IMR-90 (cell line): ENCODE data around the gene CCDC185. TPM values are rescaled to one million over a fixed set of nuclear protein-coding genes. Genes with fewer than 3 reads are reported as not detected.

Experiments
- ATAC-seq: fragments of 200-7000 bp; cut with Tn5 transposase; 2 replicates; pipeline ENCODE4 v1.9.1; 2020; ENCODE audit warnings: low read depth, mild to moderate bottlenecking, moderate library complexity
- BruUV-seq: library from RNA; stranded (reverse); fragments of 400-500 nt; replicated peaks from 2 replicates; lab custom pipeline; 2021; lab: Mats Ljungman, UMichigan
- CTCF ChIA-PET: fragments of 300-600 bp; formaldehyde crosslinking; extraction: SDS; loops from one replicate; lab custom pipeline; 2021; ENCODE audit warnings: antibody characterized with exemption; lab: Yijun Ruan, JAX
- POLR2A ChIA-PET: fragments of 300-600 bp; sonication (Branson Sonifier 250); formaldehyde crosslinking; loops from one replicate; lab custom pipeline; 2022; ENCODE audit warnings: antibody characterized with exemption; ENCODE audit not compliant: unreplicated experiment; lab: Charles Lee
- DNase-seq: peaks from one replicate; pipeline ENCODE4 v3.0.0; 2013
- H2AFZ ChIP-seq: replicated peaks from 2 replicates; pipeline ENCODE3; 2013; ENCODE audit warnings: low read length, mild to moderate bottlenecking; ENCODE audit not compliant: poor library complexity
- H2AK5ac ChIP-seq: 2 replicates; pipeline ENCODE4 v1.6.1; 2013; ENCODE audit warnings: low read depth, low read length, inconsistent platforms
- H2AK9ac ChIP-seq: replicated peaks from 2 replicates; pipeline ENCODE3; 2013; ENCODE audit warnings: mild to moderate bottlenecking, low read depth, low read length, moderate library complexity; ENCODE audit not compliant: poor library complexity
- H2BK120ac ChIP-seq: 2 replicates; pipeline ENCODE4 v1.6.1; 2013; ENCODE audit warnings: low read depth, low read length, inconsistent platforms
- H2BK15ac ChIP-seq: 3 replicates; pipeline ENCODE4 v1.6.1; 2013; ENCODE audit warnings: low read depth, low read length, inconsistent platforms
- H2BK20ac ChIP-seq: 2 replicates; pipeline ENCODE4 v1.6.1; 2013; ENCODE audit warnings: low read depth, mild to moderate bottlenecking, inconsistent platforms, low read length, moderate library complexity
- H2BK5ac ChIP-seq: 2 replicates; pipeline ENCODE4 v1.6.1; 2013; ENCODE audit warnings: mild to moderate bottlenecking, low read depth, low read length, inconsistent platforms; ENCODE audit not compliant: poor library complexity, severe bottlenecking
- H3K14ac ChIP-seq: replicated peaks from 2 replicates; pipeline ENCODE4 v1.6.1; 2013; ENCODE audit warnings: low read depth, low read length, inconsistent platforms
- H3K18ac ChIP-seq: 2 replicates; pipeline ENCODE4 v1.6.1; 2013; ENCODE audit warnings: low read depth, low read length, control low read depth
- H3K23ac ChIP-seq: 2 replicates; pipeline ENCODE4 v1.6.1; 2013; ENCODE audit warnings: low read depth, low read length, inconsistent platforms
- H3K27ac ChIP-seq: 2 replicates; pipeline ENCODE4 v1.5.1; 2013; ENCODE audit warnings: mild to moderate bottlenecking, control low read depth, low read length; ENCODE audit not compliant: insufficient read depth
- H3K27me3 ChIP-seq: 2 replicates; pipeline ENCODE4 v1.6.1; 2013; ENCODE audit warnings: low read length; ENCODE audit not compliant: control insufficient read depth, insufficient read depth
- H3K36me3 ChIP-seq: 2 replicates; pipeline ENCODE4 v1.6.1; 2013; ENCODE audit warnings: low read length, mixed read lengths; ENCODE audit not compliant: control insufficient read depth, insufficient read depth
- H3K4ac ChIP-seq: 2 replicates; pipeline ENCODE4 v1.6.1; 2013; ENCODE audit warnings: low read depth, low read length, inconsistent platforms
- H3K4me1 ChIP-seq: 2 replicates; pipeline ENCODE4 v1.6.1; 2013; ENCODE audit warnings: low read length, mixed read lengths; ENCODE audit not compliant: control insufficient read depth, insufficient read depth
- H3K4me2 ChIP-seq: 2 replicates; pipeline ENCODE4 v1.6.1; 2013; ENCODE audit warnings: low read depth, mild to moderate bottlenecking, control low read depth, low read length, moderate library complexity
- H3K4me3 ChIP-seq: 2 replicates; pipeline ENCODE4 v1.5.1; 2013; ENCODE audit warnings: low read depth, mild to moderate bottlenecking, control low read depth, low read length, moderate library complexity; ENCODE audit not compliant: insufficient read depth
- H3K56ac ChIP-seq: 2 replicates; pipeline ENCODE4 v1.6.1; 2013; ENCODE audit warnings: low read length, inconsistent platforms; ENCODE audit not compliant: insufficient read depth; ENCODE audit errors: extremely low read depth
- H3K79me1 ChIP-seq, 2 experiments: 2 replicates each; pipeline ENCODE4 v1.6.1; 2013; ENCODE audit warnings: low read length in 2 of 2, inconsistent platforms in 1 of 2, low read depth in 1 of 2
- H3K9ac ChIP-seq: 2 replicates; pipeline ENCODE4 v1.6.1; 2013; ENCODE audit warnings: low read depth, low read length, control low read depth
- H3K9me1 ChIP-seq: 2 replicates; pipeline ENCODE4 v1.6.1; 2013; ENCODE audit warnings: low read length, inconsistent platforms; ENCODE audit not compliant: insufficient read depth
- H3K9me3 ChIP-seq: 2 replicates; pipeline ENCODE4 v1.6.1; 2013; ENCODE audit warnings: low read length; ENCODE audit not compliant: control insufficient read depth, insufficient read depth
- H4K20me1 ChIP-seq: 2 replicates; pipeline ENCODE4 v1.6.1; 2013; ENCODE audit warnings: low read length, inconsistent platforms; ENCODE audit not compliant: insufficient read depth
- H4K5ac ChIP-seq: 2 replicates; pipeline ENCODE4 v1.6.1; 2013; ENCODE audit warnings: mild to moderate bottlenecking, low read depth, low read length, control low read depth
- H4K8ac ChIP-seq, 2 experiments: 2 replicates each; pipeline ENCODE4 v1.6.1; 2013; ENCODE audit warnings: low read depth in 2 of 2, low read length in 2 of 2, control low read depth in 1 of 2, inconsistent platforms in 1 of 2
- H4K91ac ChIP-seq: 2 replicates; pipeline ENCODE4 v1.6.1; 2013; ENCODE audit warnings: low read depth, low read length, inconsistent platforms; ENCODE audit not compliant: insufficient read depth
- BHLHE40 ChIP-seq: fragments of 150-350 bp; IDR thresholded peaks from 2 replicates; pipeline ENCODE4 v1.6.1; 2016; ENCODE audit warnings: mild to moderate bottlenecking, low read depth, low read length
- CHD1 ChIP-seq: IDR thresholded peaks from 2 replicates; pipeline ENCODE4 v1.6.1; 2012; ENCODE audit warnings: low read depth, low read length, improper control_type of control experiment
- MAFK ChIP-seq: IDR thresholded peaks from 2 replicates; pipeline ENCODE4 v1.6.1; 2012; ENCODE audit warnings: low read depth, low read length, improper control_type of control experiment
- MXI1 ChIP-seq: IDR thresholded peaks from 2 replicates; pipeline ENCODE4 v1.6.1; 2012; ENCODE audit warnings: low read depth, mild to moderate bottlenecking, low read length, moderate library complexity, borderline replicate concordance
- RAD21 ChIP-seq: IDR thresholded peaks from 2 replicates; pipeline ENCODE4 v1.6.1; 2012; ENCODE audit warnings: low read length, improper control_type of control experiment
- WGBS, 2 experiments: methylation state at CpG; one replicate each; pipeline versions ENCODE4 v1.1.5 to v1.1.7; 2013; ENCODE audit warnings: missing lambda C conversion rate in 2 of 2; ENCODE audit not compliant: insufficient read length in 1 of 2; ENCODE audit errors: extremely low coverage in 2 of 2; 5-methylcytosine and 5-hydroxymethylcytosine counted together
- dilution Hi-C: fragments of 300-500 bp; cut with HindIII; formaldehyde crosslinking; loops from one replicate; pipeline ENCODE4 v1.14.3; 2018; ENCODE audit warnings: low sequenced_read_pairs; ENCODE audit not compliant: unreplicated experiment
- in situ Hi-C: fragments of 300-500 bp; cut with MboI; formaldehyde crosslinking; loops from 3 replicates; pipeline ENCODE4 v1.14.3; 2019; ENCODE audit warnings: low sequenced_read_pairs, inconsistent platforms, mixed read lengths
- intact Hi-C: fragments of 100-400 bp; cut with micrococcal nuclease; formaldehyde crosslinking; loops from 2 replicates; pipeline ENCODE4 v1.10.0; 2022
- polyA plus RNA-seq, 3 experiments: library from polyadenylated mRNA; depleted of rRNA; stranded (reverse); fragments of >200 nt; gene quantifications; 2 replicates each; pipeline ENCODE4 v1.2.3, GENCODE V29; 2012; ENCODE audit warnings: low replicate concordance in 1 of 3
- total RNA-seq: library from RNA; depleted of rRNA; stranded (reverse); fragments of >200 nt; gene quantifications from 2 replicates; pipeline ENCODE4 v1.2.3, GENCODE V29; 2012

CCDC185 gene
- total and polyA plus RNA-seq, 2 of the 4 experiments (the other 2 are of a cell fraction), result not detected

- H2AK5ac ChIP-seq, result no peak overlapping the region
- no CpG with 5 or more reads among the region's 1 CpG for WGBS, 2 experiments
- CTCF ChIA-PET, result interaction anchor here (0.6 kb wide), 1 partner anchor 671 kb away, joined by 3 read pairs; no protein-coding TSS in a partner anchor
These were observed 33.7 kb downstream of the CCDC185 start for GRCh38 chr1:223426936-223427335.

More at GRCh38 chr1:223426936-223427335, 33.7 kb downstream of the CCDC185 start:
- Histone ChIP-seq H3K4me3 (no peak overlapping the region), H3K9ac (no peak overlapping the region), H3K4me2 (no peak overlapping the region), H2AK9ac (no peak overlapping the region), H2BK15ac (no peak overlapping the region), H3K56ac (no peak overlapping the region), H4K20me1 (no peaks in the 10 kb centered on the region), H2AFZ (no peak overlapping the region), H2BK20ac (no peak overlapping the region), H3K4ac (no peak overlapping the region), H3K36me3 (no peaks in the 10 kb centered on the region), H3K14ac (no peak overlapping the region), H4K8ac (no peak overlapping the region), H3K18ac (no peak overlapping the region), H3K23ac (no peak overlapping the region), H3K79me1 (no peaks in the 10 kb centered on the region), H3K27me3 (peaks cover 9% of the 10 kb centered on the region), H4K91ac (no peak overlapping the region), H2BK5ac (no peak overlapping the region), H3K9me1 (no peaks in the 10 kb centered on the region), H2BK120ac (no peak overlapping the region), H3K9me3 (peaks cover 2% of the 10 kb centered on the region; the same call in 1 of the 2 replicates), H4K5ac (no peak overlapping the region), H3K4me1 (no peaks in the 10 kb centered on the region; the same call in 1 of the 2 replicates), H3K27ac (no peak overlapping the region)
- in situ Hi-C loops (no loop called here), dilution Hi-C loops (no loop called here), intact Hi-C loops (no loop called here)
- TF ChIP-seq MAFK, result no peak
- no peak for TF ChIP-seq BHLHE40
- TF ChIP-seq RAD21, result no peak
- TF ChIP-seq MXI1, result no peak
- TF ChIP-seq CHD1, result no peak
- DNase-seq (no peak), ATAC-seq (no peak)
- POLR2A ChIA-PET, result no interaction called here
- BruUV-seq, result no TSS peak
